GM23248 (cell line): ENCODE results near the gene AFAP1.

Source experiments
- EZH2 ChIP-seq: fragments of 200-600 bp; sonication (generic); IDR thresholded peaks from 2 replicates; pipeline ENCODE4 v1.6.1; 2018; ENCODE audit warnings: antibody characterized with exemption, mild to moderate bottlenecking; ENCODE audit not compliant: insufficient read depth, poor library complexity, severe bottlenecking
- EZH2phosphoT487 ChIP-seq: fragments of 200-600 bp; sonication (generic); IDR thresholded peaks from 2 replicates; pipeline ENCODE4 v1.6.1; 2018; ENCODE audit warnings: antibody characterized with exemption, moderate library complexity, mild to moderate bottlenecking, low read depth; ENCODE audit not compliant: insufficient read depth

DNA sequence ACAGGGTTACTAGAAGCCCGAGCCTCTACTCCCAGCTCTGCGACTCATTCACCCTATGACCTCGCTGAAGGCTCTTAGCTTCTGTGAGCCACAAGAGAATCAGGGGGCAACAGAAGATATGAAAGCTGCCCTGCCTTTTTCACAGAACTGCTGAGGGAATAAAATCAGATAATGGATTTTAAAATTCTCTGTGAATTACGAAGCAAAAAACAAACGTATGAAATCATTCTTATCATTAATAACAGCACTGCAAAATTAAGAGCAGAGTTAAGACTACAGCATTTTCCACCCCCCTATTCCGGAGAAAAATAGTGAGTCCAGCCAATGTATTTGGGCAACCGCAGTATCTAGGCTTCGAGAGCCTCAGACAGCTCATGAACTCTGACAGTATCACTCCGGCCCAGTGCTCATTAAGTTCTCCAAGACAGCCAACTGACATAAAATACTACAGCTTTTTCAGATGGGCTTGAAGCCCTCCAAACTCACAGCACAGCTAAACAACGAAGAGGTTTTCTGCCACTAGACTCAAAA lies 33.4 kb downstream of the AFAP1 start:
- TF ChIP-seq EZH2 (no peak), EZH2phosphoT487 (no peak)
